ENCODE results near the gene H2BK1. TPM values are rescaled to one million over a fixed set of nuclear protein-coding genes. Genes with fewer than 3 reads are reported as not detected.
A peak's percentile ranks its signal among the peaks of the same experiment; 100 is the strongest.

Gene H2BK1
- total RNA-seq, 6 experiments from 2014 or later: not detected

DNA sequence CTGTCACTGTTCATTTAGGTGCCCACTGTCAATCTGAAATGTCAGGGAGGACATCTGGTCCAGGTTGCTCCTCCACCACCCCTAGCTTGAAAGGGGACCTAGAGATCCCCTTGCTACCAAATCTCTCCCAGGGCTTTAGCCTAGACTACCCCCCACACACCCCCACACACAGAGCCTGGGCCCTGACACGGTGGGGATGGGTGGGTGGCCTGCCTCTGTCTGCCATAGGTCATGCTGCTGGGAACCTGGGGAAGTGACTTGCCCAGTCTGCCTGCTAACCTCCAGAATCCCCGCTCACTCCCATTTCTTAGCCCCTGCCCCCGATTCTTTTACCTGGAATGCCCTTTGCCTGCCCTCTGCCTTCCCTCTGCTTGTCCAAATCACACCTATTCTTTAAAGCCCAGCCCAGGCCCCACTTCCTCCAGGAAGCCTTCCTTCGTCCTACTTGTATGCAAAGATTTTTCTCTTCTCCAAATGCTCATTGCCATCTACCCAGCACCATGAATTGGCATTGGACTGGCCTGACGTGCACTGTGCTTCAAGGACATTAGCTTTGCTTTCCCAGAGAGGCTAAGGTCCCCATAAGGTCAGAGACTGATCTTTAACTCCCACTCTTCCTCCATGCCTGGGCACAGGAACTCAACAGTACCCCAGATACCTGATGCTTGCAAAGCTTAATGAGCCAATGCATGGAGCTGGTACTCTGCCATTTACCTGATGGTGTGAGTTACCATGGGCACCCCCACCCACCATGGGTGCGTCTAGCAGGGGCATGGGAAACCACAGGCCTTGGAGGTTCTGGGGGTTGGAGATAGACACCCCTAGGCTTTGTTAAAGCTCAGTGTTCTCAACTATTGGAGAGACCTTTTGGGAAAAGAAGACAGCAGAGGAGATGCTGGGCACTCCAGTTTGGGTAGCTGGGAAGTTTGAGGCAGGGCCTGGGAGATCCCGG is 40.2 kb upstream of the H2BK1 start:
- Mint-ChIP-seq H3K4me3 (peak overlapping the region; percentile 80), H3K9me3 (no peaks in the 10 kb centered on the region), H3K4me1 (ENCODE audit: low read depth) (peaks cover 55% of the 10 kb centered on the region), H3K27ac (peak overlapping the region; percentile 85), H3K27me3 (ENCODE audit: insufficient read depth) (peaks cover 9% of the 10 kb centered on the region), H3K36me3 (ENCODE audit: low read depth) (no peaks in the 10 kb centered on the region)
- TF ChIP-seq, protein P1, sequence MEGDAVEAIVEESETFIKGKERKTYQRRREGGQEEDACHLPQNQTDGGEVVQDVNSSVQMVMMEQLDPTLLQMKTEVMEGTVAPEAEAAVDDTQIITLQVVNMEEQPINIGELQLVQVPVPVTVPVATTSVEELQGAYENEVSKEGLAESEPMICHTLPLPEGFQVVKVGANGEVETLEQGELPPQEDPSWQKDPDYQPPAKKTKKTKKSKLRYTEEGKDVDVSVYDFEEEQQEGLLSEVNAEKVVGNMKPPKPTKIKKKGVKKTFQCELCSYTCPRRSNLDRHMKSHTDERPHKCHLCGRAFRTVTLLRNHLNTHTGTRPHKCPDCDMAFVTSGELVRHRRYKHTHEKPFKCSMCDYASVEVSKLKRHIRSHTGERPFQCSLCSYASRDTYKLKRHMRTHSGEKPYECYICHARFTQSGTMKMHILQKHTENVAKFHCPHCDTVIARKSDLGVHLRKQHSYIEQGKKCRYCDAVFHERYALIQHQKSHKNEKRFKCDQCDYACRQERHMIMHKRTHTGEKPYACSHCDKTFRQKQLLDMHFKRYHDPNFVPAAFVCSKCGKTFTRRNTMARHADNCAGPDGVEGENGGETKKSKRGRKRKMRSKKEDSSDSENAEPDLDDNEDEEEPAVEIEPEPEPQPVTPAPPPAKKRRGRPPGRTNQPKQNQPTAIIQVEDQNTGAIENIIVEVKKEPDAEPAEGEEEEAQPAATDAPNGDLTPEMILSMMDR (IDR thresholded peaks at IDR 0.05): no peak
- no peak for DNase-seq

DNA sequence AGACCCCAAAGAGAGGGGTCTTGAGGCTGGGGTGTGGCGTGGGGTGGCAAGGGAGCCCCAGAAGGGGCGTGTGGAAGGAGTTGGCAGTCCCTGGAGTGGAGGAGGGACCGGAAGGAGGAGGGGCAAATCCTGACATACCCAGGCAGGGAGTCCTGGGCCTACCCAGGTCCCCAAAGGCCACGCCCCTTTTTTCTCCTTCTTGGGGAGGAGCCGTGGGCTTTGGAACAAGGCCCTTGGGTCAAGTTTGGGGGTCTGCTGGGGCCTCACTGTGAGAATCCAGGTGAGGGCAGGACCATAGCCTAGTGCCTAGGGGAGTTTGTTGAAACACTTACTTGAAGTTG is 39.4 kb upstream of the H2BK1 start:
- H3K27ac Mint-ChIP-seq: peak overlapping the region; percentile 85
- TF ChIP-seq, protein P1 (IDR thresholded peaks at IDR 0.05): no peak
- H3K9me3 Mint-ChIP-seq: no peaks in the 10 kb centered on the region
- H3K36me3 Mint-ChIP-seq (ENCODE audit: low read depth): no peaks in the 10 kb centered on the region
- DNase-seq: peak; percentile 27
- H3K27me3 Mint-ChIP-seq (ENCODE audit: insufficient read depth): peaks cover 6% of the 10 kb centered on the region
- peaks cover 55% of the 10 kb centered on the region for H3K4me1 Mint-ChIP-seq (ENCODE audit: low read depth)
- peak overlapping the region; percentile 95 for H3K4me3 Mint-ChIP-seq

DNA sequence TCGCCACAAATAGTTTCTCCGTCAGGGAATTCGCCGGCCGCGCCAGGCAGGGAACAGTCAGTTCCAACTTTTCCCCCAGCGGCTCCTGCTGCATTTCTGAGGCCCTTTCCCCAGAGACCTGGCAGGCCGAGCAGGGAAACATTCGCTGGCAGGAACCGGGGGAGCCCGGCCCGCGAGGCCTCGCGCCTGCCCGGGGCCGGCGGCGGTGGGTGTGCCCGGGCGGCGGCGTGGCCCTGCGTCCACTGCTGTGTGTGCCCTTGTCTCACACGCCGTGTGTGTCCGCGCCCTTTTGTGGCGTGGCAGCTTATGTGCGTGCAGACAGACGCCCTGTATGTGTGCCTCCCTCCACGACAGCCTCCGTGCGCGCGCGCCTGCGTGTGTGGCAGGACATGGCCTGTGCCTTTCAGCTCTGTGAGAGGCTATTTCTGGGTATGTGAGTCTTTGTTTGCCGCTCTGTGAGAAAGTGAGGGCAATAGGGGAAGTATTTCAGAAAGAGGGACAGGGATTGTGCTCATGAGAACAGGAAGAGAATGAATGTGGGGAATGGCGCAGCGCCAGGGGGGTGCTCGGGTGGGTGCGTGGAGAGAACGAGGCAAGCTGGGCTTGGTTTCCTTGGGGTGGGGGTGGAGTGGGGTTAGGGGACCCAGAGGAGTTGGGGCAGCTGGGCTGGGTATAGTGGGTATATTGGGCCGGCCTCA is 38.9 kb upstream of the H2BK1 start:
- H3K4me1 Mint-ChIP-seq (ENCODE audit: low read depth): peaks cover 55% of the 10 kb centered on the region
- TF ChIP-seq, protein P1 (IDR thresholded peaks at IDR 0.05): no peak
- H3K27me3 Mint-ChIP-seq (ENCODE audit: insufficient read depth): peaks cover 2% of the 10 kb centered on the region
- peak overlapping the region; percentile 85 for H3K27ac Mint-ChIP-seq
- peak; percentile 69 for DNase-seq
- no peaks in the 10 kb centered on the region for H3K9me3 Mint-ChIP-seq
- no peaks in the 10 kb centered on the region for H3K36me3 Mint-ChIP-seq (ENCODE audit: low read depth)
- peak overlapping the region; percentile 95 for H3K4me3 Mint-ChIP-seq

DNA sequence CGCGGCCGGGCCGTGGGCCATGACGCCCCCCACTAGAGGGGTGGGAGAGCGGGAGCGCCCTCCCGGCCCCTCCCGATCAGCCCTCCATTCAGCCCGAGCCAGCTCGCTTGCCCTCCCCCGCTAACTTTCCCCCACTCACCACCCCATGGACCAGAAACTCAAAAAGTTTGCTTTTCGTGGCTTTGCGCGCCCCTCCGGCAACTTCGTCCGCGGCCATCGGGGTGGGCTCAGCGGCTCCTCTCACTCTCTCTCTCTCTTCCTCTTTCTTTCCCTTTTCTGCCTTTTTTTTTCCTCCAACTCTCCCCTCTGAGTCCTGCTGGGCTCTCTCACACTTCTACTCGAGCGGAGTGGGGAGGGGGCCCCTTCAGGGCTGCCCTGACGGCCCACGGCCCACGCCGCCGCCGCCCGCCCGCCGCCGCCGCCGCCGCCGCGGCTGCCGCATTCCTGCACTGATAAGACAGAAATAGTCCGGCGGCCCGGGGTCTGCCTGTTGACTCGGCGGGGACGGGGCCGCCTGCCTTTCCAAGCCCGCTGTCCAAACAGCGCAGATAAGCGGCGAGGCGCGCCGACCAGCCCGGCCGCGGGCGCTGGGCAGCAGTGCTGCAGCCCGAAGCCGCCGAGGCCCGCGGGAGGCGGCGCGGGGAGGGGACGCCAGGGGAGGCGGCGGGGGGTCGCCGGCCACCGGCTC is 38.2 kb upstream of the H2BK1 start, which contains the start of gene SMARCD3:
TSS of gene SMARCD3 (minus strand) at position 349 of the 688 bp plus-strand sequence. CDS start at position 217, 132 bp downstream.
- Mint-ChIP-seq H3K4me1 (ENCODE audit: low read depth) (peaks cover 55% of the 10 kb centered on the region), H3K27me3 (ENCODE audit: insufficient read depth) (no peaks in the 10 kb centered on the region; the same call in 1 of the 2 replicates), H3K36me3 (ENCODE audit: low read depth) (no peaks in the 10 kb centered on the region), H3K4me3 (peak within 1 kb of the TSS; percentile 95), H3K27ac (peak within 1 kb of the TSS; percentile 85), H3K9me3 (no peaks in the 10 kb centered on the region)
- TF ChIP-seq, protein P1 (IDR thresholded peaks at IDR 0.05): no peak
- DNase-seq: peak; percentile 17

DNA sequence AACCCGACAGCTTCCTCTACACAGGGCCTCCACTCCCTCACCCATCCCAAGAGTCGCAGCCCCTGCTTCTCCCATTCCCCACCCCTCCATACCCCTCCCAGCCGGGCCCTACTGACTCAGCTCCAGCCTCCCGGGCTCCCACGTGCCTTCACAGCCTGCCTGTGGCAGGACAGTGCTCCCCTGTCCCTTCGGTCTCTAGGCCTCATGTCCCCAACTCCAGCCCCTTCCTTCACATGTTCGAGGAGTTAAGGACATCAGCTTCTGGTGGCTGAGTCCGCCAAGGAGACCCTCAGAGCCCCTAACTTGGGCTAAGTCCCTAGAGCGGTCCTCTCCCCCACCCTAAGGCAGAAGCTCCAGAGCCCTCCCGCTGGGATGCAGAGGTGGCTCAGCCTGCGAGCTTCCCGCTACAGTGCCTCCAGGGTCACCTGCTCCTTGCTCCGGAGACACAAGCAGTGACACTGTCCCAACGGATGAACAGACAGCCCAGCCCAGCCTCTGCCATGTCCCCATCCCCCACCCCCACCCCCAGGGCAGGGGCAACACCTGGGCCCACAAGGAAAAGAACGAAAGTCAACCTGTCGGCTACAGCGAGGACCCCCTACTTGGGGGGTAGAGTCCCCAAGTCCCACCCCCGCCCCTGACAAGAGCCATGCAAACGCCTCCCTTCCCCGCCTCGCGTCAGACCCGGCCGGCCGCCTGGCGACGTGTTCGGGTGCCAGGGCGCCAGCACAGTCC is 37.5 kb upstream of the H2BK1 start:
- DNase-seq: no peak
- Mint-ChIP-seq H3K4me3 (peak overlapping the region; percentile 95), H3K27ac (peak overlapping the region; percentile 85), H3K4me1 (ENCODE audit: low read depth) (peaks cover 52% of the 10 kb centered on the region), H3K9me3 (no peaks in the 10 kb centered on the region), H3K36me3 (ENCODE audit: low read depth) (no peaks in the 10 kb centered on the region), H3K27me3 (ENCODE audit: insufficient read depth) (peaks cover 6% of the 10 kb centered on the region)
- TF ChIP-seq, protein P1 (IDR thresholded peaks at IDR 0.05): no peak
